ENCODE measurements around the gene CHD5.

DNA sequence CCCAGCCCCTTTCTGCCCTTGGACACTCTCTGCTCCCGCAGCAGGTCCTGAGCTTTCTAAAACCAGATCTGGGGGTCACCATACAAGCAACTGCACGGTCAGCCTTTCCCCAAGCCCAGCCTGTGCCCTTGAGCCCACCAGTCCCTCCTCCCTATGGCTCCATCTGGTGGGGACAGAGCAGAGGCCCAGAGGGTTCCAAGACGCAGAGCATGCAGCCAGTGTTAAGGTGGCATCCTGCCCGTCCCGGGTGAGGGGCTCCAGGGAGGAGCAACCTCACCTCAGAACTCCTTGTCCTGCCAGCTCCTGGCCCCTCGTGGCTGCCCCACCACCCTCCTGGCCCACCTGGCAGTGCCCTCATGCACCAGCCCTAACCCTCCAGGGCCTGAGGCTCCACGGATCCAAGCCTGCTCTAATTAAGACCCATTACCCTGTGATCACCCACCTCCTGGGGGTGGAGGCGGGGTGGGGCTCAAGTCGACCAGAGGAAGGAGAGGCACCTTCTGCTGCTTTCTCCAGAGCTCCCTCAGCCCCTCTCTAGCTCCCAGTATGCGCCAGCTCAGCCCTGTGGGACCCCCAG is 8.5 kb downstream of the CHD5 start:
- TF ChIP-seq POLR2A (IDR thresholded peaks at IDR 0.05) = no peak
- TF ChIP-seq, protein P1, sequence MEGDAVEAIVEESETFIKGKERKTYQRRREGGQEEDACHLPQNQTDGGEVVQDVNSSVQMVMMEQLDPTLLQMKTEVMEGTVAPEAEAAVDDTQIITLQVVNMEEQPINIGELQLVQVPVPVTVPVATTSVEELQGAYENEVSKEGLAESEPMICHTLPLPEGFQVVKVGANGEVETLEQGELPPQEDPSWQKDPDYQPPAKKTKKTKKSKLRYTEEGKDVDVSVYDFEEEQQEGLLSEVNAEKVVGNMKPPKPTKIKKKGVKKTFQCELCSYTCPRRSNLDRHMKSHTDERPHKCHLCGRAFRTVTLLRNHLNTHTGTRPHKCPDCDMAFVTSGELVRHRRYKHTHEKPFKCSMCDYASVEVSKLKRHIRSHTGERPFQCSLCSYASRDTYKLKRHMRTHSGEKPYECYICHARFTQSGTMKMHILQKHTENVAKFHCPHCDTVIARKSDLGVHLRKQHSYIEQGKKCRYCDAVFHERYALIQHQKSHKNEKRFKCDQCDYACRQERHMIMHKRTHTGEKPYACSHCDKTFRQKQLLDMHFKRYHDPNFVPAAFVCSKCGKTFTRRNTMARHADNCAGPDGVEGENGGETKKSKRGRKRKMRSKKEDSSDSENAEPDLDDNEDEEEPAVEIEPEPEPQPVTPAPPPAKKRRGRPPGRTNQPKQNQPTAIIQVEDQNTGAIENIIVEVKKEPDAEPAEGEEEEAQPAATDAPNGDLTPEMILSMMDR (IDR thresholded peaks at IDR 0.05 in 4 of 5, conservative IDR thresholded peaks at IDR 0.05 in 1 of 5) = no peak

Data from gastrocnemius medialis (tissue), 4 donors.